Measurements from ENCODE around the gene UBR1.
"Not testable (repeated sequence)": the region's sequence is repeated elsewhere in the genome, so short reads cannot be mapped to it uniquely, and the experiment has no call there.

Gene UBR1

GRCh38 chr15:42955518-42955917 lies 150.3 kb downstream of the UBR1 start:
- peak; percentile 64 for DNase-seq

GRCh38 chr15:42954291-42954690 lies 151.5 kb downstream of the UBR1 start:
- DNase-seq: no peak

GRCh38 chr15:42948898-42949297 lies 156.9 kb downstream of the UBR1 start:
- DNase-seq: not testable (repeated sequence)

- DNase-seq: no peak
These were observed 165.3 kb downstream of the UBR1 start for GRCh38 chr15:42940527-42940926.

GRCh38 chr15:42939841-42940240 lies 166.0 kb downstream of the UBR1 start:
- no peak for DNase-seq

- DNase-seq: no peak
These were observed 168.7 kb downstream of the UBR1 start for GRCh38 chr15:42937143-42937542.

GRCh38 chr15:42933886-42934667 lies 171.8 kb downstream of the UBR1 start:
- no peak for DNase-seq

GRCh38 chr15:42932833-42933515 lies 172.9 kb downstream of the UBR1 start:
- no peak for DNase-seq

- DNase-seq: no peak
These were observed 173.9 kb downstream of the UBR1 start for GRCh38 chr15:42931702-42932486.

GRCh38 chr15:42929306-42929848 lies 176.5 kb downstream of the UBR1 start:
- DNase-seq: no peak

GRCh38 chr15:42921342-42921731 lies 184.5 kb downstream of the UBR1 start:
- no peak for DNase-seq

GRCh38 chr15:42920519-42921341 lies 185.1 kb downstream of the UBR1 start, which contains the start of gene TTBK2:
TSS of gene TTBK2 (minus strand) at chr15:42920778. CDS start at chr15:42878617, 42,161 bp downstream.
- peak; percentile 99 for DNase-seq

- peak; percentile 23 for DNase-seq
These were observed 185.9 kb downstream of the UBR1 start for GRCh38 chr15:42919799-42920518.

GRCh38 chr15:42919308-42919707 lies 186.5 kb downstream of the UBR1 start:
- DNase-seq: no peak

- no peak for DNase-seq
These were observed 187.8 kb downstream of the UBR1 start for GRCh38 chr15:42918047-42918446.

GRCh38 chr15:42915654-42916315 lies 190.1 kb downstream of the UBR1 start:
- no peak for DNase-seq

- no peak for DNase-seq
These were observed 190.9 kb downstream of the UBR1 start for GRCh38 chr15:42914728-42915497.

- DNase-seq: peak; percentile 44
These were observed 194.7 kb downstream of the UBR1 start for GRCh38 chr15:42911058-42911592.

- no peak for DNase-seq
These were observed 197.3 kb downstream of the UBR1 start for GRCh38 chr15:42908538-42908937.

Data from HCEC 1CT (cell line).